ENCODE results near the gene LRPAP1.

Gene LRPAP1

DNA sequence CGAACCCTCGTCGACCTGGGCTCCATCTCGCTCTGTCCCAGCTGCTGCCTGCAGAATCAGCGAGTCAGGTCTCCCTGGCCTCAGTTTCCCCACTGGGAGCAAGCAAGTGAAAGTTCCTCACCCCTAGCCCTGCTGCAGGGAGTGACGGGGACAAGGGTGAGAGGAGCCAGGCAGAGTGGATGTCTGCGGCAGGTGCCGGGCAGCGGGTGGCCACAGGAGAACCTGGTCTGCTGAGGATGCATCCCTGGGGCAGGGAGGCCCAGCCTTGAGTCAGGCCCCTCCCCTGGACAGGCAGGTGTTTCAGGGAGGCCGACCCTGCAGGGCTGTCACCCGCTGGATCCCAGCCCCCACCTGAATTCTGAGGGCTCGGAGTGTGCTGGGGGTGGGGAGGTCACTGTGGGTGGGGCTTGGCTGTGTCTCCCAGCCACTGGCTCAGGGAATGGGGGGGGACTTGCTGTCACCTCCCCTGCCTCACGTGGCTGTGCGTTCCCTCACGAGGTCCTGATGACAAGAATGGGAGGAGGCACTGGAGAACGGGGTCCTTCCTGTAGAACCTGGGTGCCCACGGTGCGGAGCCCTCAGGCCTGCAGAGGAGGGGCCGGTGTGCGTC is 33.2 kb downstream of the LRPAP1 start:
- no peak for DNase-seq

- DNase-seq: no peak
Measured at GRCh38 chr4:3498407-3498806, 33.8 kb downstream of the LRPAP1 start.

- no peak for DNase-seq
Measured at GRCh38 chr4:3497523-3498389, 34.5 kb downstream of the LRPAP1 start.

- no peak for DNase-seq
Measured at GRCh38 chr4:3497095-3497494, 35.1 kb downstream of the LRPAP1 start.

DNA sequence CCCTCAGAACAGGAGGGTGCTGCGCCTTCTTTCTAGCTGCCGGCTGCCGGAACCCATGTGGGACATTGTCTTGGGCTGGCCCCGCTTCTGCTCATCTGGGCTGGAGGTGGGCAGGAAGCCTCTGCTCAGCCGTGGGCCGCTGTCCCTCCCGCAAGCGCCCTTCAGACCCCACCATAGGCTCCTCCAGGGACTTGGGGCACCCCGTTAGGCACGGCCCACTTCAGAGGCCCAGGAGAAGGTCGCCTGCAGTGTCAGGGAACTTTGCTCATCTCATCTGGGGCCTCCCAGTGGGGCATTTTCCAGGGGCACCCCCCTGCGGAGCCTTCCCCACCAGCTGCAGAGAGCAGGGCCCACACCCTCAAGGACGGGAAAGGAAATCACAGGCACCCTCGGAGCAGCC is 36.2 kb downstream of the LRPAP1 start:
- no peak for DNase-seq

- DNase-seq: no peak
Measured at GRCh38 chr4:3495204-3495975, 36.8 kb downstream of the LRPAP1 start.

DNA sequence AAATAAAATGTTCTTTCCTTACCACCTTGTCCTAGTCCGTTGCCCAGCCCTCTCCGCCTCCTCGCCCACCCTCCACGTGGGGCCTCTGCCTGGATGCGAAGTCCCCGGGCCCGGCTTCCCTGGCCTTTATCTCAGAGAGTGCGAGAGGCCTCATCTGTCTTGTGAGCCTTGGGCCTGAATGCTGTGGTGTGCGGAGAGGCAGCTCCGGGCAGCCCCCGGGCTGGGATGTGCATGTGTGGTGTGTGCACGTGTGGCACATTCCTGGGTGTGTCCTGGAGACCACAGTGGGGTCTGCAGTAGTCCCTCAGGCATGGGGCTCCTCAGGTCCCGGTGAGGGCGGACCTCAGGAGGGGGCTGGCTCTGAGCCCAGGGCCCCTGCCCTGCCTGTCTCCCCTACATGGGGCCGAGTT is 37.8 kb downstream of the LRPAP1 start:
- DNase-seq: no peak

- DNase-seq: no peak
Measured at GRCh38 chr4:3493720-3494461, 38.3 kb downstream of the LRPAP1 start.

GRCh38 chr4:3492741-3493719 is 39.2 kb downstream of the LRPAP1 start:
- DNase-seq: no peak

DNA sequence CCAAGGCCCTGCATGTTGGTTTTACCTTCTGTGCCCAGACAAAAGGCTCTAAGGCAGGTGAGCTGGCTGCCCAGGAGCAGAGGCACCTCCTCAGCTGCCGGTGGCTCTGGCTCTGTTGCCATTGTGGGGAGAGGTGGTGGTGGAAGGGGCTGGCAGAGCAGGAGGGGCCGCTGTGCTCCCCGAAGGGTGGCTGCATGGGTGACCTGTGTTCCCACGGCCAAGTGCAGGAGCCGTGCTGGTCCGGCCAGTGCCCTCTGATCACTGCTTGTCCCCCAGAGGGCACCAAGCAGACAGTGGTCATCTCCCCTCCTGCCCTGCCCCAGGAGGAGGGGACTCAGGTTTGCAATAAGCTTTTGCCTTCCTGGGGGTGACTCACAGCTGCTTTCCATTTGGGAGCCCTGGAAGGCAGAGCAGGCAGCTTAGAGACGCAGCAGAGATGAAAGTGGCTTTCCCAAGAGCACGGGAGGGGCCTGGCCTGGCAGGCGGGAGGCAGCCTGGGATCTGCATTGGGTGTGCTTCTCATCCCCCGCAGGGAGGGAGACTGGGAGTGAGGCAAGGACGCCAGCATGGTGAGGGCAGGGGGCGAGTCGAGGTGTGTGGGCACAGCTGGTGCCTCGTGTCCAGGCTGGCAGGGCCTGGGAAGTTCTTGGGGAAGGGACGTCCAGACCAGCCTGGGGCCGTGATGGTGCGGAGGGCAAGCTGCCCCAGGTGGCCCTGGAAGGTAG is 40.4 kb downstream of the LRPAP1 start:
- DNase-seq: no peak

GRCh38 chr4:3489451-3489962 is 42.7 kb downstream of the LRPAP1 start:
- no peak for DNase-seq

GRCh38 chr4:3488820-3489219 is 43.4 kb downstream of the LRPAP1 start:
- no peak for DNase-seq

DNA sequence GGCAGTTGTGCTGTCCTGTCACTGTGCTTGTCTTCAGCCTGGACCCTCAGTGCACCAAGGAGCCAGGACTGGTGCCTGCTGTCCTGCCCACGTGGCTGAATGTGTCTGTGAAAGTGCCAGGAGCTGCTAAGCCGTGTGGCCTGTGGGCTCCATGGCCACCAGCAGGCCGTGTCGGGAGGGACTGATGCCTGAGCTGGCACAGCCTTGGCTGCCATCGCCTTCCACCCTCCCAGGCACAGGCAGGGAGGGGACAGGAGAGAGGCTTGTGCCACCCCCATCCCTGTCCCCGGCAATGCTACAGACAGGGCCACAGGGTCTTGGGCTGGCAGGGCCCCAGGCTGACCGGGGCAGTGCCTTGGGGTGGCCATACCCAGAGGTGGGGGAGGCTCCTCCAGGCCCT is 44.4 kb downstream of the LRPAP1 start:
- no peak for DNase-seq

- DNase-seq: no peak
Measured at GRCh38 chr4:3486541-3487540, 45.4 kb downstream of the LRPAP1 start.

DNA sequence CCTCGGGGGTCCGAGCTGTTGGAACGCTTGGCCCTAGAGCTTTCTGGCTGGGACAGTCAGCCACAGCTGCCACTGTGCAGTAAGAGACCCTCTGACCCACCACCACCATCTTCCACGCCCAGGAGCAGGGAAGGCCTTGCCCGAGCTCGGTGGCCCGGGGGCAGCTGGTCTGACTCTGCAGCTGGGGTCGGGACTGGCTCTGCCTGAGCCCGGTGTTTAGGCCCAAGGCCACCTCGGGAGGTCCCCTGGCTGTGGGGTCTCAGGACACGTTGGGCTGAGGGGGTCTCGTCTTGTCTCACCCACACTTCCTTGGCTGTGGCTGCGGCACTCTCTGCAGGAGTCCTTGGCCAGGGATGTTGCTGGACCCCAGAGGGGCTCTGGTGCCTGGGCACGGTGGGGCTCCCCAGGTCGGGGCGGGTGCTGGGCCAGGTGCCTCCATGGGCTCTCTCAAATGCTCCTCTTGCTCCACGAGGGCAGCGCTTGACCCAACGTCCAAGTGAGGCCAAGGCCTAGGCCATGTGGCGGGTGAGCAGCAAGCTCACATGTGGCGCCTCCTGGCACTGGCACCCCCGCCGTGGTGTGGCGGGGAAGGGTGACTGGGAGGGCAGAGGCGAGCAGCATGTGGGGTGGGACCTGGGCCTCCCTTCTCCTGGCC is 46.2 kb downstream of the LRPAP1 start:
- no peak for DNase-seq

GRCh38 chr4:3485011-3485791 is 47.0 kb downstream of the LRPAP1 start:
- DNase-seq: no peak

- no peak for DNase-seq
Measured at GRCh38 chr4:3484057-3484973, 47.9 kb downstream of the LRPAP1 start.
